Gastroesophageal sphincter (tissue), 4 donors: ENCODE measurements around the gene CLIC2. TPM values are rescaled to one million over a fixed set of nuclear protein-coding genes. Genes with fewer than 3 reads are reported as not detected.

Experiments used
- small RNA-seq, 4 donors: library from RNA; depleted of rRNA; stranded (forward); fragments of <200 nt; gene quantifications; one replicate each; pipeline ENCODE3, GENCODE V24; 2016
- total RNA-seq, 4 donors: library from RNA; depleted of rRNA; stranded (reverse); fragments of >200 nt; gene quantifications; one replicate each; pipeline ENCODE4 v1.1.0, GENCODE V29; 2016

The CLIC2 gene
- total RNA-seq, 4 donors from 2014 or later: 12.7 to 20.7 (median 13.9) TPM

Small RNA genes within 50 kb of the gene (small RNA-seq; reads per million reads assigned to genes)
- gene AC234781.4: 0 reads per million in 4 donors
- 0 reads per million in 4 donors for gene MIR1184-2

Other genes starting within 250 kb of the CLIC2 start
- 10 to 100 TPM; 31.8 to 57.2 (median 42.3) TPM for gene VBP1, start 118.2 kb downstream of the CLIC2 start, total RNA-seq
- under 1 TPM in 2 of 4 donors, not detected in 2; 0.40 to 0.54 TPM for gene RAB39B, start 70.1 kb downstream of the CLIC2 start, total RNA-seq
- not detected for gene F8A2, start 47.5 kb upstream of the CLIC2 start, total RNA-seq
- gene F8A3, start 124.0 kb upstream of the CLIC2 start, total RNA-seq: 10 to 100 TPM; 12.1 to 13.3 (median 12.6) TPM